ENCODE results near the gene GIPC3. TPM values are rescaled to one million over a fixed set of nuclear protein-coding genes. Genes with fewer than 3 reads are reported as not detected.
A peak's percentile ranks its signal among the peaks of the same experiment; 100 is the strongest.

The GIPC3 gene
- total and polyA plus RNA-seq, 7 donors = under 0.01 to 1.0 (median 0.83) TPM; not detected in 4

- intact Hi-C loops (cut with DNase I) = no loop called here
- H3K27me3 ChIP-seq = no peaks in the 10 kb centered on the region
- no peak overlapping the region for H3K4me3 ChIP-seq
- no peaks in the 10 kb centered on the region for H3K9me3 ChIP-seq
- no peak for TF ChIP-seq EP300 (IDR thresholded peaks at IDR 0.05)
- TF ChIP-seq POLR2AphosphoS5 (IDR thresholded peaks at IDR 0.05) = no peak
- no peak for TF ChIP-seq POLR2A (IDR thresholded peaks at IDR 0.05)
- TF ChIP-seq, protein P1, sequence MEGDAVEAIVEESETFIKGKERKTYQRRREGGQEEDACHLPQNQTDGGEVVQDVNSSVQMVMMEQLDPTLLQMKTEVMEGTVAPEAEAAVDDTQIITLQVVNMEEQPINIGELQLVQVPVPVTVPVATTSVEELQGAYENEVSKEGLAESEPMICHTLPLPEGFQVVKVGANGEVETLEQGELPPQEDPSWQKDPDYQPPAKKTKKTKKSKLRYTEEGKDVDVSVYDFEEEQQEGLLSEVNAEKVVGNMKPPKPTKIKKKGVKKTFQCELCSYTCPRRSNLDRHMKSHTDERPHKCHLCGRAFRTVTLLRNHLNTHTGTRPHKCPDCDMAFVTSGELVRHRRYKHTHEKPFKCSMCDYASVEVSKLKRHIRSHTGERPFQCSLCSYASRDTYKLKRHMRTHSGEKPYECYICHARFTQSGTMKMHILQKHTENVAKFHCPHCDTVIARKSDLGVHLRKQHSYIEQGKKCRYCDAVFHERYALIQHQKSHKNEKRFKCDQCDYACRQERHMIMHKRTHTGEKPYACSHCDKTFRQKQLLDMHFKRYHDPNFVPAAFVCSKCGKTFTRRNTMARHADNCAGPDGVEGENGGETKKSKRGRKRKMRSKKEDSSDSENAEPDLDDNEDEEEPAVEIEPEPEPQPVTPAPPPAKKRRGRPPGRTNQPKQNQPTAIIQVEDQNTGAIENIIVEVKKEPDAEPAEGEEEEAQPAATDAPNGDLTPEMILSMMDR (IDR thresholded peaks at IDR 0.05) = no peak
- H3K36me3 ChIP-seq = peaks cover 20 to 61% (median 30%) of the 10 kb centered on the region in 4 donors
- WGBS, 2 donors = 92% methylated on average over 50 of the region's 50 CpGs
- DNase-seq = no peak
- H3K27ac ChIP-seq = peak overlapping the region in 1 of 4 donors; percentile 49
- H3K4me1 ChIP-seq = no peaks in the 10 kb centered on the region
Observed at GRCh38 chr19:3632739-3633558, 47.7 kb downstream of the GIPC3 start.

DNA sequence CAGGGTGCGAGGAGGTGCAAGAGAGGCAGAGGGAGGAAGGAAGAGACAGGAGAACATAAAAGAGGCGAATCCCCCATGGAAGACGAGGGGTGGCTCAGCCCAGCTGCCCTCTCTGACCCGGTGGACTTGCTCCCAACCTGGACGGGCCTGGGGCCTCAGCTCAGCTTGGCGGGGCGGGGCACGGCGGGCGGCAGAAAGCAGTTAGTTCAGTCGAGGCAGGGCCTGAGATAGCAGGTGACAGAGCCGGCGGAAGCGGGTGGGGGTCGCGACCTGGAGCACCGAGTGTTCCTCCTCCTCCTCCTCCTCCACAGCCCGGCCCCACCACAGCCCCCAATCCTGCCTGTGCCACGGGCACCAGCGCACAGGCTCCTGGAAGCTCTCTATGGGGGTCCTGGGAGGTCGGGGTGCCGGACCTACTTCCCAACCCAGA, 48.3 kb downstream of the GIPC3 start:
- Histone ChIP-seq H3K9me3 (no peaks in the 10 kb centered on the region), H3K27ac (peak overlapping the region in 1 of 4 donors; percentile 49), H3K27me3 (no peaks in the 10 kb centered on the region), H3K4me3 (no peak overlapping the region), H3K36me3 (peaks cover 26 to 67% (median 37%) of the 10 kb centered on the region in 4 donors), H3K4me1 (no peaks in the 10 kb centered on the region)
- WGBS, 2 donors = 90% methylated on average over 22 of the region's 22 CpGs
- no peak for TF ChIP-seq POLR2AphosphoS5 (IDR thresholded peaks at IDR 0.05)
- TF ChIP-seq EP300 (IDR thresholded peaks at IDR 0.05) = no peak
- TF ChIP-seq POLR2A (IDR thresholded peaks at IDR 0.05) = no peak
- TF ChIP-seq, protein P1 (IDR thresholded peaks at IDR 0.05) = no peak
- DNase-seq = no peak
- intact Hi-C loops (cut with DNase I) = no loop called here

DNA sequence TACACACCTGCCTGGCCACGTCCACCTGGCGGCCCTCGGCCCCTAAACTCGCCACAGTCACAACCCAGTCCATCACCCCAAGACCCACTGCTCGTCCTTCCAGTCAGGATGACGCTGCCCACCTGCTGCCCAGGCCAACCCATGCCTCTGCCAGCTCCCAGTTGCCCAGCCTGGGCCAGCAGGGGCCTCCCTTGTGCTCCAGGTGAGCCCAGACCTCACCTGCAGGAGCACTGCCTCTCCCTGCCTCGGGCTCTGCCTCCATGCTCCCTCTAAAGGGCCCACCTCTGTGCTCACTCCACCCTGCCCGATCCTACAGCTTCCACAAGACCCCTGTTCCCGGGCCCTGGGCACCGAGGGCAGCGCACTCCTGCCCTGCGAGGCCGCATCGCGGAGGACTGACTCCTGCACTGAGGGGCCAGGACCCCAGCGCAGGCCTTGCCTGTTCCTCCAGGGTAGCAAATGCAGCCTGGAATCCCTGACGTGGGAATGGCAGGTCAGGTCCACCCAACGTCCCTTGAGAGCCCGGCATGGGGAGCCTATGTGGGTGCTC, 49.3 kb downstream of the GIPC3 start:
- intact Hi-C loops (cut with DNase I) = no loop called here
- Histone ChIP-seq H3K27me3 (no peaks in the 10 kb centered on the region), H3K4me3 (no peak overlapping the region), H3K9me3 (no peaks in the 10 kb centered on the region), H3K36me3 (peaks cover 29 to 77% (median 46%) of the 10 kb centered on the region in 4 donors), H3K4me1 (no peaks in the 10 kb centered on the region), H3K27ac (no peak overlapping the region)
- no peak for DNase-seq
- no peak for TF ChIP-seq POLR2A (IDR thresholded peaks at IDR 0.05)
- TF ChIP-seq, protein P1 (IDR thresholded peaks at IDR 0.05) = no peak
- TF ChIP-seq POLR2AphosphoS5 (IDR thresholded peaks at IDR 0.05) = no peak
- TF ChIP-seq EP300 (IDR thresholded peaks at IDR 0.05) = no peak
- 94 to 95% methylated on average over 19 of the region's 19 CpGs for WGBS, 2 donors

DNA sequence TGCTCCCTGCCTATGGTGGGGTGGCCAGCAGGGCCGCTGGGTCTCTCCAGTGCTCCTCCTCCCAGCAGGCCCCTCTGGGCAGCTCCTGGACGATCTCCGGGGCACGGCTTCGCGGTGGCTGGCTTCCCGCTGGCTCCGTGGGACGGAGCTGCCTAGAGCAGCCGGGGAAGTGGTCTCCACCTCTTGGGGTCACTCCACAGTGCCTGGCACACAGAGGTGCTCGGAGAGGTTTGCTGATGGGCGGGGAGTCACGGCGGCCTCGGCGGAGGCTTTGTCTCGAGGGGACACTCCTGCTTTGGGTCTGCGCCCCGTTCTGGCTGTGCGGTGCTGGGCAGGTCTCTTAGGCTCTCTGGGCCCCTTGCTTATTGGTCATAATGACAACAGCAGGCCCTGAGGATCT, 51.2 kb downstream of the GIPC3 start:
- no peak overlapping the region for H3K27ac ChIP-seq
- H3K4me1 ChIP-seq = no peaks in the 10 kb centered on the region
- 92 to 95% methylated on average over 20 of the region's 20 CpGs for WGBS, 2 donors
- intact Hi-C loops (cut with DNase I) = no loop called here
- H3K9me3 ChIP-seq = no peaks in the 10 kb centered on the region
- no peak for DNase-seq
- peaks cover 25 to 87% (median 55%) of the 10 kb centered on the region in 4 donors for H3K36me3 ChIP-seq
- no peaks in the 10 kb centered on the region for H3K27me3 ChIP-seq
- H3K4me3 ChIP-seq = no peak overlapping the region
- TF ChIP-seq EP300 (IDR thresholded peaks at IDR 0.05) (no peak), POLR2A (IDR thresholded peaks at IDR 0.05) (no peak), POLR2AphosphoS5 (IDR thresholded peaks at IDR 0.05) (no peak)
- TF ChIP-seq, protein P1 (IDR thresholded peaks at IDR 0.05) = no peak
